Measurements from ENCODE around the gene GOLGB1.

GOLGB1 gene

DNA sequence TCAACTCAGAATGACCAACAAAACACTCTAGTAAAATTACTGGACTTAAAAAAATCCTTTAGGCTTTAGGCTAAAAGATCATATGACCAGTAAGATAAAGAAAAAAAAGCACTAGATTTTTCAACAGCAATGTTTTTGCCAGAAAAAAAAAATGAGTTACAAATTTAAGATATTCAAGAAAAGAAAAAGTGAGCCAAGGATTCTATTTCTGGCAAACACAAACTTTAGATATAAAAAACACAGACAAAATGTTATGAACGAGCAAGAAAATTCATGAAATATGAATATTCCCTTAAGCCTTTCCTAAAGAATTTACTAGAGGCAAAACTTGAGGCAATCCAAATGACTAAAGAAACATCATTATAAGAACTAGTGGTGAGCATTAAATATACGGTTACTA lies 8.6 kb downstream of the GOLGB1 start:
- DNase-seq (ENCODE audit: low read depth, low spot score): no peak

DNA sequence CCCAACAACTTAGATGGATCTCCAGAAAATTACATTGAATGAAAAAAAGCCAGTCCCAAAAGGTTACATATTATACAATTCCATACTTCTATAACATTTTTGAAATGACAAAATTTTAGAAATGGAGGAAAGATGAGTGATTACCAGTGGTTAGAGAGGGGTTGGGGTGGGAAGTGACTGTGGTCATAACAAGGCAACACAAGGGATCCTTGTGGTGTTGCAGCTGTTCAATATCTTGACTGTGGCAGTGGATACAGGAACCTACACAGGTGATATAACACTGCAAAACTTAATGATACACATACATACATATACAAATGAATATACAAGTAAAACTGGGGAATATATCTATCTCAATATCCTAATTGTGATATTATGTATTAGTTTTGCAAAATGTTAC lies 9.6 kb downstream of the GOLGB1 start:
- DNase-seq (ENCODE audit: low read depth, low spot score): no peak

DNA sequence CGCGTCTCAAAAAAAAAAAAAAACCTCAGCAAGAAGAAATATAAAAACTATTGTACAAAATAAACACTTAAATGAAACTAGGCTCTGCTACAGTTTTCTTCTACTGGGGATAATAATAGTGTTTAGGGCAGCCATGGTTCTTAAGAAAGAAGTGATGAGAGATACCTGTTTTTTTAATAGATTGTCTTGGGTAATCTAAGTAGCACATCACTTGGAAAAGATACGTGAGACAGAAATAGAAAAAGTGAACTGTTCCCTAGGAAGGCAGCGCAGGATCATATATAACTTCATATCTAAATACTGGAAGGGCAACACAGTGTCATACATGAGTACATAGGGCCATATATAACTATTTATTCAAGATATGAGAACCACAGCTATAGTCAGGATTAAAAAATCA lies 11.9 kb downstream of the GOLGB1 start:
- no peak for DNase-seq (ENCODE audit: low read depth, low spot score)

DNA sequence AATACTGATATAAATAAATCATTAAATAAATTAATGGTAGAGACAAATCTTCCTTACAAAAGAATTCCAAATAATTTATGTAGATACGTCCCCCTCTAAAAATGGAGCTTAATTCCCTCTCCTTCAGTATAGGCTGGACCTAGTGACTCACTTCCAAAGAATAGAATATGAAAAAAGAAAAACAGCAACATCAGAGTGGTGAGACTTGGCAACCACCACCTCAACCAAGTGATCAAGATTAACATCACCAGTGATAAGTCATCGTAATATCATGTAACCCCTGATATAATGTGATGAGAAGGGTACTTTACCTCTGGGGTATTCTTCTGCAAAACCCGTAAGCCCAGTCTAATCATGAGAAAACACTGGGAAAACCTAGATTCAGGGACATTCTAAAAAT lies 13.4 kb downstream of the GOLGB1 start:
- no peak for DNase-seq (ENCODE audit: low read depth, low spot score)

DNA sequence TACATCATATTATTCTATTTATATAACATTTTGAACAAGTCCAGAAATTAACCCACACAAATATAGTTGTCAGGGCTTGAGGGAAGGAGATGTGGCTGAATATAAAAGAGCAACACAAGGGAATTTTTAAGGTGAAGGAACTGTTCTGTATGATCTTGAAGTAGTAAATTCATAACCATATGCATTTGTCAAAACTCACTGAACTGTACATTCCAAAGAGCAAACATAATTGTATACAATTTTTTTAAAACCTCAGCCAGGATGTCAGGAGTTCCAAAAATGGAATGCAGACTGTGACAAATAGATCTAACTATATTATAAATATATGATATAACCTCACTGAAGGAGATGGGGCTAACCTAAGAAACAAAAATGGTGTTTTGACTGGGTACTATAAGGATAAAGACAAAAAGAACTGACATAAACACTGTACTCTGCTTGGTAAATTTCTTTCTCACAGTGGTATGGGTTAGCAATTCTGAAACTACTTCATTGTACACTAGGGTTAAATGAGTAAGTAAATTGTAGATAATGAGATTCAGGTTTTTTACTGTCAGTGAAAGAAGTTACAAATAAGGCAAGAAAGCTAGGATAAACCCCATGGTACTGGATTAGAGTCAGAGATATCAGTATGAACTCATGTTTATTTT lies 14.4 kb downstream of the GOLGB1 start:
- no peak for DNase-seq (ENCODE audit: low read depth, low spot score)

DNA sequence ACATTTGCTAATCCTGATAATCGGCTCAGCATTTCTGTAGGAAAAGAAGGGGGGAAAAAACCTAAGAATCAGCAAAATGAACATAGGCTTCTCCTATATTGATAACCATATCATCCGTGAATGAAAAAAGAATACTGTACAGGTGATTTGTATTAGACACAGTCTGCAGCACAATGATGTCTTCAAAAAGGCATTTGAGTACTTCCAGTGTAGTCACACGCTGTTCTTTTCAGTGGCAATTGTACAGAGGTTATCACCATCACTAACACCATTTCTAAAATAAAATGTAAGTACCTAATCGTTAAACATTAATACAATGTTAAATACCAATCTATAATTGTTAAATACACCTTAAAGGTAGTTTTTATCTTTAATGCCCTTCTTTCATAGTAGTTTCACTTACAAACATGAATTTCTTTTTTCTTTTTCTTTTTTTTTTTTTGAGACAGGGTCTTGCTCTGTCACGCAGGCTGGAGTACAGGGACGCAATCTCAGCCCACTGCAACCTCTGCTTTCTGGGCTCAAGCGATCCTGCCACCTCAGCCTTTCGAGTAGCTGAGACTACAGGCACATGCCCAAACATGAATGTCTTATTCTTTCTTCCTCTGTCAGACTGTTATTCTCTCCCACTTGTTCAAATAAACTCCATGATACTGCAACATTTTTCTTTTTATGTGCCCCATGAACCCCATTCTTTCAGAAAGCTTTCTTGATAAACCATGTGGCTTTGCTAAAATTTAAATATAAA lies 18.4 kb downstream of the GOLGB1 start:
- DNase-seq (ENCODE audit: low read depth, low spot score): no peak

DNA sequence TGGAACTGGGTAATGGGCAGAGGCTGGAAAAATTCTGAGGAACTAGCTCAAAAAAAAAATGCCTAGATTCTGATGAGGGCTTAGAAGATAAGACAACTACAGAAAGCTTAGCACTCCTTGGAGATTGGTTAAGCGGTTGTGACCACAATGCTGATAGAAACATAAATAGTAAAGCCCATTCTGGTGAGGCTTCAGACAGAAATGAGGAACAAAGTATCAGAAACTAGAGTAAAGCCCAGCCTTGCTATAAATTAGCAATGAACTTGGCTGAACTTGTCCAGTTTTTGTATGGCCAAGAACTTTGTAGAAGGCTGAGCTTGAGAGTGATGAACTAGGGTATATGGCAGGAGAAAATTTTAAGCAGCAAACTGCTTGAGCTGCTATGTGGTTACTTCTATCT lies 25.4 kb downstream of the GOLGB1 start:
- no peak for DNase-seq (ENCODE audit: low read depth, low spot score)

DNA sequence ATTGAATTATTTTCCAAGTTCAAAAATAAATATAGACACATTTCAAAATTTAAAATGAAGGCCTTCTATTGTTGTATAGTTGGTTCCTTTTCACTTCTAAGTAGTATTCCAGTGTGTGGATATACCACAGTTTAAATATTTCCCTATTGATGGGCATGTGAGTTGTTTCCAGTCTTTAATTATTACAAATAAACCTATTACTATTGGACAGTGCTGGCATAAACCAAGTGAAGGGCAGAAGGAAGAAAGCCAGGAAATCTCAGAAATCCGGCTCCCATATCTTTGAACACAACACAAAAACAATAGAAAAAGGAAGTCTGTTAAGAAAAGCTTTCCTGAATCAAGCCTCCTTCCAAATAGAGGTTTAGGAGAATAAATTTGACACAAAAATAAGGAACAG lies 26.1 kb downstream of the GOLGB1 start:
- DNase-seq (ENCODE audit: low read depth, low spot score): no peak

DNA sequence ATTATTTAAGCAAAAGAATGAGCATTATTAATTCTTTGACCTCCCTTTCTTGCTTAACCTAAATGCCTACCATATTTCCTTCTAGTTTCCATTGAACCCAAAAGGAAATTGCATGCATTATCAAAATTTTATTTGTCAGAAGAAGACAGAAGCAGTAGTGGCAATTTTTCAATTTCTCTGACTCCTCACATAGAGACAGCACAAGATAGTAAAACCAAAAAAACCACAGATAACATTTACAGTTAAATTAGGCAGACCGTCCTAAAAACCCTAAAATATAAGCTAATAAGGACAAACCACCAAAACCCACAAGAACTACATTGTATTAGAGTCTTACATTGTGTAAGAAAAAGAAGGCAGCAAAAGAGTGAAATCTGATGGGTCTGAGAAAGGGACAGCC lies 27.1 kb downstream of the GOLGB1 start:
- no peak for DNase-seq (ENCODE audit: low read depth, low spot score)

DNA sequence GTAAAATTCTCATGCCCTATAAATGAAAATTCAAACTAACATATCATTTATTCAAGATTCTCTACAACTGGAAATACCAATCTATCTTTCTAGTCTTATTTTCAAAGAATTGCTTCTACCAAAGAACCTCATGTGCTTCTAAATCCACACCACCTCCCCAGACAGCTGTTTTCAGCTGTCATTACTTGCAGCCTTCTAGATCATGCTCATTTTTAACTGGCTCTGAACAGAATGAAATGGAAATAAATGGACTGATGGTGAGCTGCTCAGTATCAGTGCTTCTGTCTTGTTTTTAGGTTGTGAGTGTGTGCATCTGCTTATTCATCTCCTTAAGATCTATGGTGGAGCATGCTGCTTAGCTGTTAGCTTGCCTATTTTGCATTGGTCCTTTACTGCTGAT lies 29.4 kb downstream of the GOLGB1 start:
- no peak for DNase-seq (ENCODE audit: low read depth, low spot score)

DNA sequence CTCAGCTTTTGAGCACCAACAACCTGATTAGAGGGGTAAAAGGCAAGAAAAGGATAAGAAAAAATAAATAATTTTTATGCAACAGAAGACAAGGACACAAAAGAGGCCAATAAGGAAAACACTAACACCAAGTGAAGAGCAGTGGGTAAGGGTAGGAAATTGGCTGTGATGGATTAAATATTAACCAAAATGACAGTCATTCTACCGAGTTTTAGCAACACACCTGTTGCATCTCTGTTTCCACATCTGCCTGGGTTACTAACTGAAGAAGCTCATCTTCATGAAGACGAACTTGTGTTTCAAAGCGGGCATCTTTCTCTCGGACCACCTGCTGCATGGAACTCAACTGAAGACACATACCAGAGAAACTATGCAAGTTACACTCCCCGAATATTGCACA lies 30.1 kb downstream of the GOLGB1 start:
- no peak for DNase-seq (ENCODE audit: low read depth, low spot score)

DNA sequence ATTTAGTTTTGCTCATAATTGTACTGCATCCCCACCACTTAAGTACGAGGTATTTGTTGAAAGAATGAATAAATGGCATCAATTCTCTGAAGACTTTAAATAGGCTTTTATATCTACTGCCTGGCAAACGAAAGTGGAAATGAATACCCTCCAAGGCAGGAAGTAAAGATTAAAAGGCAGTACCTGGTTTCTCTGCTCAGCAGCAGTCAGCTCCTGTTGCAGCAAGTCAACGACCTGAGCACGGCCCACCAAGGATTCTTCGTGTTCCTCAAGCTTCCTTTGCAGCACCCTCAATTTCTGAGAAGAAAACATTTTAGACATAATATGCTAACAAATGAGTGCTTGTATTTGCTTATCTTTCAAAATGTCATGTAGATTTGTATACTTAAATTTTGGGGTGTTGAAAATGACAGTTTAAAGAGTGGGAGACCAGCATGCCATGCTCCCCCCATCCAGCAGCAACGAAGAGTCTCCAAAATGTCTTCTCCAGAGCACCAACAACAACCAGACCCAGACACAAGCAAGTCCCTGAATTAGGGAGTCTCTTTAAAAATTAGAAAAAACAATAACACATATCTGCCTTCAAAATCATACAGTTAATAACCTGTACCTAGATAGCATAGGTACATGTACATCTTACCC lies 31.2 kb downstream of the GOLGB1 start:
- DNase-seq (ENCODE audit: low read depth, low spot score): no peak

DNA sequence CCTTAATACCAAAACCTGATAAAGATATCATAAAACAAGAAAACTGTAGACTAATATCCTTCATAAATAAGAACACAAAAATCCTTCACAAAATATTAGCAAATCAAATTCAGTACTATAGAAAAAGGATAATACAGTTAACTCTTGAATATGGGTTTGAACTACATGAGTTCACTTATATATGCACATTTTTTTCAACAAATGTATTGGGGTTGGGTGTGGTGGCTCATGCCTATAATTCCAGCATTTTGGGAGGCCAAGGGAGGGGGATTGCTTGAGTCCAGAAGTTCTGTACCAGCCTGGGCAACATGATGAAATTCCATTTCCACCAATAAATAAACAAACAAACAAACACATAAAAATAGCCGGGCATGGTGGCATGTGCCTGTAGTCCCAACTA lies 39.2 kb downstream of the GOLGB1 start:
- no peak for DNase-seq (ENCODE audit: low read depth, low spot score)

DNA sequence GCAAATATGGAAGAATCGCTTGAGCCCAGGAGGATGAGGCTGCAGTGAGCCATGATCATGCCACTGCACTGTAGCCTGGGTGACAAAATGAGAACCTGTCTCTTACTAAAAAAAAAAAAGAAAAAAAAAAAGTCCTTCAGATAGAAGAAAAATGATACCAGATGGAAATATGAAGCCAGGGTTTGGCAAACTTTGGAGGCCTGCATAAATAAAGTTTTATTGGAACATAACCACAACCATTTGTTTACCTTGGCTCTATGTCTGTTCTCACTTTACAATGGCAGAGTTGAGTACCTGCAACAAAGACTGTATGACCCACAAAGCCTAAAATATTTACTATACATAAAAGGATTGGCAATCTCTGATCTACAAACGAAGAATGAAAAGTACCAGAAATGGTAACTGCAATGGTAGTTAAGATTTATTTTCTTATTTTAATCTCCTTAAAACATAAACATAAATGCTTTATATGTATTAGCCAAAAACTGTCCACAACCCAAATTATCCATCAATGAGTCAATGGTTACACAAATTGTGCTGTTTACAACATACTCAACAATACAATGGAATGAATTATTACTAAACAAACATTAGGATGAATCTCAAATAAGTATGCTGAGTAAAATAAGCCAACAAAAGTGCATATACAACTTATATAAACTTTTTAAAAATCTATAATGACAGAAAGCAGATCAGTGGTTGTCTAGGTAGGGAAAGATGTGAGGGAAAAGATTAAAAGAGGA lies 41.8 kb downstream of the GOLGB1 start:
- DNase-seq (ENCODE audit: low read depth, low spot score): no peak

DNA sequence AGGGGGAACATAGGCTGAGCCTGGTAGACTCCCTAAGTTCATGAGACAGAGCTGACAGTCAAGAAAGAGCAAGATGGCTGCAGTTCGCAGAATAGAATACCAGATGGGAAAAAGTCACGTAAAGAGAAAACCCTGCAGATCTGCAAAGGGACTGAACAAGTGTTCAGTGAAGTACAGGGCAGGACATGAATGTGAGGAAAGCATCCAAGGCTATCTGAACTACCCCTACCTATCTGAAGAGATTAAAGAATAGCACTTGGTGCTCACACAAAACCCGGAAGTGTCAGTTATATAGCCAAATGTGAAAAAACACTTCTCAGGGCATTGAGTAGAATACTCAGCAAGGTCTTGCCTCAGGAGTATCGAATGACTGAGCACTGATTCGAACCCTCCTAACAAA lies 44.0 kb downstream of the GOLGB1 start:
- DNase-seq (ENCODE audit: low read depth, low spot score): no peak

DNA sequence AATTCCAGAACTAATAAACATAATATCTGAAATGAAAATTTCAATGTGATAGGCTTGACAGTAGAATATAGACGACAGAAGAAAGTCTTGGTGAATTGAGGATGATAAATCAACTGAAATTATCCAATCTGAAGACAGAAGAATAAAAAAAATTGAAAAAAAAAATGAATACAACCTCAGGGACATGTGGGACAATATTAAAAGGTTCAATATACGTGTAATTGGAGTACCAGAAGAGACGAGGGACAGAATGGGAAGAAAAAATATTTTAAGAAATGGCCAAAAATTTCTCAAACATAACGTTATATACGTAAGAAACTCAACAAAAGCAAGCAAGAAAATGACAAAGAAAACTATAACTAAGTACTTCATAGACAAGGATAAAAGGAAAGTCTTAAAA lies 45.6 kb downstream of the GOLGB1 start:
- DNase-seq (ENCODE audit: low read depth, low spot score): no peak

DNA sequence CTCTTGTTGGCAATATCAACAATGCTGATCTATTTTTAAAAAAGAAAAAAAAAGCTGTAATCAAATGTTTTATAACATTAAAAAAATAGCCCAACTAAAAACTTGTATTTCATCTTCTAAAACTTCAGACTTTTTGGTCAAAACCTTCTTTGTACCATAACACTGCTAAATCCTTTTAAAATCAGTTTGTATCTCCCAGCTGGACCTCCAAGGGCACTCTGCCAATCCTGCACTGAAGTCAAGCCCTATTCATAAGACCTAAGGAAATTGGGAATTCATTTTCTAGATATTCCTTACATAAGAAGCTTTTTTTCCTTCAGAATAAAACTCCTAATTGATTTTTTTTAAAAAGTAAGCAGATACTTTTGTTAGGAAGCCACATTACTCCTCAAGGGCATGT lies 50.6 kb downstream of the GOLGB1 start:
- no peak for DNase-seq (ENCODE audit: low read depth, low spot score)

DNA sequence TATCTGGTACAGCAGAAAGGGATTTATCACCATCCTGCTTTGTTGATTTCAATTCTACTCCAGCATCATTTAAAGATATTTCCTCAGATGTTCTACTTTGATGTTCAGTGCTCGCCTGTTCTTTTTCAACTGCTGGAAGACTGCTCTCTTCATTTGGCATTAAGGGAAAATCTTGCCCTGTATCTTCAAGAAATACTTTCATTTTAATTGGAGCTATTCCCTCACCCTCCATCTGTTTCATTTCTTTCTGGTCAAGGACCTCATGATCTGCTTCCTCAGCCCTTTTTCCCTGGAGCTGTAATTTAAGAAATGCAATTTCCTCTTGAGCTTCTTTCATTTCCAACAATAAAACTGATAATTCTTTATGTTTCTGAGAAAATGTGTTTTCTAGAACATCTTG lies 51.1 kb downstream of the GOLGB1 start:
- DNase-seq (ENCODE audit: low read depth, low spot score): no peak

DNA sequence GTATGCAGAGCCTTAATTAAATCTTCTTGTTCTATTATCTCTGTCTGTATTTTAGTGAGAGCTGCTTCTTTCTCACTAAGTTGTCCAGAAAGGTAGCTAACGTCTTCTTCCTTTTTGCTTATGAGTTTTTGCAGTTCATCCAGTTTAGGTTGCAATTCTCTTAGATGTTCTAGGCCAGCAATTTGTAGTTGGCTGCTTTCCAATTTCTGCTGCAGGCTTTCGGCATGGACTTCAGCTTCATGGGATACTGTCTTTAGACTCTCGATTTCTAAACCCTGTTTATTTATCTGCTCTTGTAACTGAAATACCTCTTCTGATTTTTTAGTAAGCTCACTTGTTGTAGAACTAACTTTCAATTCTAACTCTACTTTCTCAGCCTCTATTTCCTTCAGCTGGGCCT lies 53.4 kb downstream of the GOLGB1 start:
- no peak for DNase-seq (ENCODE audit: low read depth, low spot score)

DNA sequence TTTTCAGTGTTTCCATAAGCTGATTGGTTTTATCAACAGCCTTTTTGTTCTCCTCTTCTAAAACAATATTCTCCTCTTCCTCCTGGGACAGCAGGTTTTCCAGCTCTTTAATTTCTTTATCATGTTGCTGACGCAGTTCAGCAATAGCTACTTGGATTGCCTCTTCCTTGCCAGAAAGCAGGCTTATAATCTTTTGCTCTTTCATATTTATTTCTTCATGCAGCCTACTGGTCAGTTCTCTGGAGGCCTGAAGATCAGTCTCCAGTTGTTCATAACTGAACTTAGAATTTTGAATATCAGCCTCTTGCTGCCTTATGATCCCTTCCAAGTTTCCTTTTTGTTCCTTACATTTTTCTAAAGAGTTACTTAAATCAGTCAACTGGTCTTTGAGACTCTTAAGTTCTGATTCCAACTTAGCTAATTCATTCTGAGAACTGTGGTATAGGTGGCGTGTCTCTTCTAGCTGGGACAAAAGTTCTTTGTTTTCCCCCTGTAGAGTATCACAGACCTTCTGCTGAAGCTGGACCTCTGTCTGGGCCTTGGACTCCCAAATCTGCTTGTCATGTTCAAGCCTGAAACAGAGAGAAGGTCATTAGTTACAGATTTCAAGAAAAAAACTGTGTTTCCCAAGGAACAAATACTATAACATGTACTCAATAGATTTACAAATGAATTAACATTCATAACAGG lies 57.4 kb downstream of the GOLGB1 start:
- DNase-seq (ENCODE audit: low read depth, low spot score): no peak

DNA sequence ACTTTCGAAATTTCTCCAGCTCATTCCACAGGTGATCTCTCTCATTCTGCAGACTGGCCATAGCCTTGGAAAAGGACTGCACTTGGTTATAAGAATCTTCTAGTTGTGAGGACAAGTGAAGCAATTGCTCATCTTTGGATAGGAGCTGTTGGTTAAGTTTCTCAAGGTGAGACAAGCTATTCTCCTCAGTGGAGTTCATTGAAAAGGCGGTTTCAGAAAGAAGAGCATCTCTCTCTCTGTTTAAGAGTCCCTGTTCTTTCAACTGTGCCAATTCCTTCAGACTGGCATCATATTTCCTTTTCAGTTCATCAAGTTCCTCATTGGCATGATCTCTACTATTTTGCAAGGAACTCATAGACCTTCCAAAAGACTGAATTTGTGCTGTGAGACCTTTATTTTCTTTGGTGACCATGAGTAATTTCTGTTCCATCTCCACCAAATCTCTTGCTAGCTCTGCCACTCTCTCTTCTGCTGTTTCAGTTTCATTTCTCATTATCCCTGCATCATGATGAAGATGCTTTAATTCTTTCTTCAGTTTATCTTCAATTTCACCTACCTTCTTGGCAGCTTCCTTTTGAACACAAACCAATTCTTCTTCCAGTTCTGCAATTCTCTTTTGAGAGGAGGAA lies 58.6 kb downstream of the GOLGB1 start:
- DNase-seq (ENCODE audit: low read depth, low spot score): no peak
